Measurements from ENCODE around the gene KAT8. TPM values are rescaled to one million over a fixed set of nuclear protein-coding genes. Genes with fewer than 3 reads are reported as not detected.

The KAT8 gene
- total and polyA plus RNA-seq, 2 of the 13 experiments (the other 11 are each of a cell fraction or from before 2014, with no cell fraction given), result 79.0 to 84.2 TPM

DNA sequence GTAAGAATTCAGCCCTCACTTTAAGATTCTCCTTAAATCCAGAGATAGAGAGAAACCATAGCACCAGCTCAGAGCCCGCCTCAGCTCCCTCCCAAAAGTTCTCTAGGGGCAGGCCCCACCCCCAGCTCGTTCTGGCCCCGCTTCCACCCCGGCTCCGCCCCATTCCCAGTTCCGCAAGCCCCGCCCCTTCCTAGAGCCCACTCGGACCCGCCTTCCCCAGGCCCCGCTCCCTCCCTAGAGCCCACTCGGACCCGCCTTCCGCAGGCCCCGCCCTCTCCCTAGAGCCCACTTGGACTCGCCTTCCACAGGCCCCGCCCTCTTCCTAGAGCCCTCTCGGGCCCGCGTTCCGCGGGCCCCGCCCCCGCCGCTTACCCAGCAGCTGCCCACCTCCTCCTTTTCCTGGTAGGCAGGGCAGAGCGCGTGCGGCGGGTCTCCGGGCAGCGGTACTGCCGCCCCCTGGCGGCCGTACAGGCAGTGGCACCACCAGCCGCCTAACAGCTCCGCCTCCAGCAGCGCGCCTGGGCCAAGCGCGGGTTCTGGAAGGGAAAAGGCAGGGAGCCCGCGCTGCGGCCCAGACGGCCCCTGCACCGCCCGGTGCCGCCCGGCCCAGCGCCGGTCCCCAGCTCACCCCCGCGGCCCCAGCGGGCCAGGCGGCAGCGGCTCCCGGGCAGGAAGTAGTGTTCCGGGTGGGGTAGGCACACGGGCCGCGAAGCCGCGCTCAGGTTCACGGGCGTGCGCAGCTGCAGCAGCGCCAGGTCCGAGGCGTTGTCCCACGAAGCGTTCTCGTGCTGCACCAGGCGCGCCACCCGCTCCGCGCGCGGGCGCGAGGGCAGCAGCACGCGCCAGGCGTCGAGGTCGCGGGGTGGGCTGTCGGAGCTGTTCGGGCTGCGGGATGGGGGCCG lies 24.9 kb downstream of the KAT8 start (continued):
- TF ChIP-seq ZNF790 (CRISPR knock-in tag; IDR thresholded peaks at IDR 0.05; ENCODE audit: borderline replicate concordance), result peak; percentile 45; the same call in 1 of the 2 replicates
- no peak for TF ChIP-seq GTF2F1 (IDR thresholded peaks at IDR 0.05; ENCODE audit: low read length)
- no peak for TF ChIP-seq ZNF3 (CRISPR knock-in tag; IDR thresholded peaks at IDR 0.05)
- TF ChIP-seq ZNF335 (CRISPR knock-in tag; IDR thresholded peaks at IDR 0.05), result peak; percentile 89
- no peak for TF ChIP-seq AGO2 (optimal IDR thresholded peaks at IDR 0.05; ENCODE audit: low read depth, low read length)
- peak; percentile 80 for TF ChIP-seq ZNF205 (CRISPR knock-in tag; IDR thresholded peaks at IDR 0.05)
- TF ChIP-seq, protein P1, sequence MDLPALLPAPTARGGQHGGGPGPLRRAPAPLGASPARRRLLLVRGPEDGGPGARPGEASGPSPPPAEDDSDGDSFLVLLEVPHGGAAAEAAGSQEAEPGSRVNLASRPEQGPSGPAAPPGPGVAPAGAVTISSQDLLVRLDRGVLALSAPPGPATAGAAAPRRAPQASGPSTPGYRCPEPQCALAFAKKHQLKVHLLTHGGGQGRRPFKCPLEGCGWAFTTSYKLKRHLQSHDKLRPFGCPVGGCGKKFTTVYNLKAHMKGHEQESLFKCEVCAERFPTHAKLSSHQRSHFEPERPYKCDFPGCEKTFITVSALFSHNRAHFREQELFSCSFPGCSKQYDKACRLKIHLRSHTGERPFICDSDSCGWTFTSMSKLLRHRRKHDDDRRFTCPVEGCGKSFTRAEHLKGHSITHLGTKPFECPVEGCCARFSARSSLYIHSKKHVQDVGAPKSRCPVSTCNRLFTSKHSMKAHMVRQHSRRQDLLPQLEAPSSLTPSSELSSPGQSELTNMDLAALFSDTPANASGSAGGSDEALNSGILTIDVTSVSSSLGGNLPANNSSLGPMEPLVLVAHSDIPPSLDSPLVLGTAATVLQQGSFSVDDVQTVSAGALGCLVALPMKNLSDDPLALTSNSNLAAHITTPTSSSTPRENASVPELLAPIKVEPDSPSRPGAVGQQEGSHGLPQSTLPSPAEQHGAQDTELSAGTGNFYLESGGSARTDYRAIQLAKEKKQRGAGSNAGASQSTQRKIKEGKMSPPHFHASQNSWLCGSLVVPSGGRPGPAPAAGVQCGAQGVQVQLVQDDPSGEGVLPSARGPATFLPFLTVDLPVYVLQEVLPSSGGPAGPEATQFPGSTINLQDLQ (CRISPR knock-in tag; IDR thresholded peaks at IDR 0.05), result no peak
- no peak for TF ChIP-seq ZMAT5 (CRISPR knock-in tag; IDR thresholded peaks at IDR 0.05; ENCODE audit: borderline replicate concordance, low read depth)
- TF ChIP-seq ZNF850 (CRISPR knock-in tag; conservative IDR thresholded peaks at IDR 0.05), result no peak
- 0 out of 2 replicates have a peak, but pooled peaks have one; percentile 19 for TF ChIP-seq TP53 (CRISPR knock-in tag; conservative IDR thresholded peaks at IDR 0.05)
- TF ChIP-seq ZNF777 (CRISPR knock-in tag; IDR thresholded peaks at IDR 0.05), result peak; percentile 52
- TF ChIP-seq, protein P2, sequence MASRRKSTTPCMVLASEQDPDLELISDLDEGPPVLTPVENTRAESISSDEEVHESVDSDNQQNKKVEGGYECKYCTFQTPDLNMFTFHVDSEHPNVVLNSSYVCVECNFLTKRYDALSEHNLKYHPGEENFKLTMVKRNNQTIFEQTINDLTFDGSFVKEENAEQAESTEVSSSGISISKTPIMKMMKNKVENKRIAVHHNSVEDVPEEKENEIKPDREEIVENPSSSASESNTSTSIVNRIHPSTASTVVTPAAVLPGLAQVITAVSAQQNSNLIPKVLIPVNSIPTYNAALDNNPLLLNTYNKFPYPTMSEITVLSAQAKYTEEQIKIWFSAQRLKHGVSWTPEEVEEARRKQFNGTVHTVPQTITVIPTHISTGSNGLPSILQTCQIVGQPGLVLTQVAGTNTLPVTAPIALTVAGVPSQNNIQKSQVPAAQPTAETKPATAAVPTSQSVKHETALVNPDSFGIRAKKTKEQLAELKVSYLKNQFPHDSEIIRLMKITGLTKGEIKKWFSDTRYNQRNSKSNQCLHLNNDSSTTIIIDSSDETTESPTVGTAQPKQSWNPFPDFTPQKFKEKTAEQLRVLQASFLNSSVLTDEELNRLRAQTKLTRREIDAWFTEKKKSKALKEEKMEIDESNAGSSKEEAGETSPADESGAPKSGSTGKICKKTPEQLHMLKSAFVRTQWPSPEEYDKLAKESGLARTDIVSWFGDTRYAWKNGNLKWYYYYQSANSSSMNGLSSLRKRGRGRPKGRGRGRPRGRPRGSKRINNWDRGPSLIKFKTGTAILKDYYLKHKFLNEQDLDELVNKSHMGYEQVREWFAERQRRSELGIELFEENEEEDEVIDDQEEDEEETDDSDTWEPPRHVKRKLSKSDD (CRISPR knock-in tag; IDR thresholded peaks at IDR 0.05; ENCODE audit: low read depth), result no peak
- no peak for TF ChIP-seq FOXK2 (IDR thresholded peaks at IDR 0.05)
- TF ChIP-seq ZNF343 (CRISPR knock-in tag; IDR thresholded peaks at IDR 0.05), result no peak
- no peak for TF ChIP-seq THAP8 (CRISPR knock-in tag; IDR thresholded peaks at IDR 0.05; ENCODE audit: borderline replicate concordance)
- TF ChIP-seq ETS1 (CRISPR knock-in tag; IDR thresholded peaks at IDR 0.05), result no peak
- TF ChIP-seq PPARG (CRISPR knock-in tag; conservative IDR thresholded peaks at IDR 0.05), result 0 out of 2 replicates have a peak, but pooled peaks have one; percentile 36
- TF ChIP-seq, protein P3, sequence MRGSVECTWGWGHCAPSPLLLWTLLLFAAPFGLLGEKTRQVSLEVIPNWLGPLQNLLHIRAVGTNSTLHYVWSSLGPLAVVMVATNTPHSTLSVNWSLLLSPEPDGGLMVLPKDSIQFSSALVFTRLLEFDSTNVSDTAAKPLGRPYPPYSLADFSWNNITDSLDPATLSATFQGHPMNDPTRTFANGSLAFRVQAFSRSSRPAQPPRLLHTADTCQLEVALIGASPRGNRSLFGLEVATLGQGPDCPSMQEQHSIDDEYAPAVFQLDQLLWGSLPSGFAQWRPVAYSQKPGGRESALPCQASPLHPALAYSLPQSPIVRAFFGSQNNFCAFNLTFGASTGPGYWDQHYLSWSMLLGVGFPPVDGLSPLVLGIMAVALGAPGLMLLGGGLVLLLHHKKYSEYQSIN (CRISPR knock-in tag; IDR thresholded peaks at IDR 0.05; ENCODE audit: borderline replicate concordance), result no peak
- peak; percentile 57; the same call in 1 of the 2 replicates for TF ChIP-seq ZNF337 (CRISPR knock-in tag; IDR thresholded peaks at IDR 0.05; ENCODE audit: borderline replicate concordance, low read depth)
- TF ChIP-seq MED1 (CRISPR knock-in tag; IDR thresholded peaks at IDR 0.05), result peak; percentile 74
- TF ChIP-seq ZNF12 (CRISPR knock-in tag; IDR thresholded peaks at IDR 0.05), result 0 out of 2 replicates have a peak, but pooled peaks have one; percentile 46

Measured in HepG2 (cell line).